HepG2 (cell line): ENCODE results near the gene ZNF563. TPM values are rescaled to one million over a fixed set of nuclear protein-coding genes. Genes with fewer than 3 reads are reported as not detected.

ENCODE experiments used
- ARID2 ChIP-seq: sonication (generic); formaldehyde crosslinking; IDR thresholded peaks from 2 replicates; pipeline ENCODE4 v1.8.1; 2022; ENCODE audit warnings: mild to moderate bottlenecking, missing genetic modification reagents, borderline replicate concordance
- ELK4 ChIP-seq: sonication (generic); formaldehyde crosslinking; IDR thresholded peaks from 2 replicates; pipeline ENCODE4 v1.9.0; 2021; ENCODE audit warnings: missing genetic modification reagents, borderline replicate concordance
- ETV6 ChIP-seq: sonication (generic); formaldehyde crosslinking; conservative IDR thresholded peaks from 2 replicates; pipeline ENCODE4 v1.4.0; 2020; ENCODE audit warnings: missing genetic modification reagents
- HDAC6 ChIP-seq: fragments of 200-600 bp; sonication (generic); IDR thresholded peaks from 2 replicates; pipeline ENCODE4 v1.7.0; 2017; ENCODE audit warnings: mild to moderate bottlenecking, antibody characterized with exemption, low read length, low read depth
- HMGXB3 ChIP-seq: sonication (generic); formaldehyde crosslinking; IDR thresholded peaks from 2 replicates; pipeline ENCODE4 v1.4.0; 2020; ENCODE audit warnings: missing genetic modification reagents, borderline replicate concordance
- HNF1A ChIP-seq, 2 experiments: sonication (generic) in 1 of 2; formaldehyde crosslinking in 1 of 2; IDR thresholded peaks; 2 replicates each; pipeline versions ENCODE4 v1.4.0 to v1.6.1; 2016 to 2020; ENCODE audit warnings: borderline replicate concordance in 1 of 2, low read depth in 1 of 2, mild to moderate bottlenecking in 1 of 2, missing genetic modification reagents in 1 of 2
- KMT2A ChIP-seq: sonication (generic); formaldehyde crosslinking; IDR thresholded peaks from 2 replicates; pipeline ENCODE4 v1.4.0; 2020; ENCODE audit warnings: missing genetic modification reagents
- NCOA1 ChIP-seq: sonication (generic); formaldehyde crosslinking; IDR thresholded peaks from 2 replicates; pipeline ENCODE4 v1.9.0; 2021; ENCODE audit warnings: missing genetic modification reagents
- PAWR ChIP-seq: sonication (generic); formaldehyde crosslinking; IDR thresholded peaks from 2 replicates; pipeline ENCODE4 v1.4.0; 2020; ENCODE audit warnings: missing genetic modification reagents, mild to moderate bottlenecking, borderline replicate concordance
- SUZ12 ChIP-seq: fragments of 150-350 bp; IDR thresholded peaks from 2 replicates; pipeline ENCODE4 v1.6.1; 2014; ENCODE audit warnings: low read depth, low read length
- TBX2 ChIP-seq: sonication (generic); formaldehyde crosslinking; IDR thresholded peaks from 2 replicates; pipeline ENCODE4 v1.5.0; 2020; ENCODE audit warnings: missing genetic modification reagents, mild to moderate bottlenecking, borderline replicate concordance
- TMF1 ChIP-seq: sonication (generic); formaldehyde crosslinking; IDR thresholded peaks from 2 replicates; pipeline ENCODE4 v1.8.1; 2022; ENCODE audit warnings: low read depth, missing genetic modification reagents
- ZBTB20 ChIP-seq: sonication (generic); formaldehyde crosslinking; IDR thresholded peaks from 2 replicates; pipeline ENCODE4 v1.8.1; 2023; ENCODE audit warnings: missing genetic modification reagents, low read depth, mild to moderate bottlenecking, borderline replicate concordance
- ZNF317 ChIP-seq: sonication (generic); formaldehyde crosslinking; IDR thresholded peaks from 2 replicates; pipeline ENCODE4 v1.5.0; 2020; ENCODE audit warnings: mild to moderate bottlenecking, missing genetic modification reagents
- polyA plus RNA-seq, 8 experiments: library from polyadenylated mRNA; depleted of rRNA in 3 of 8; stranded (reverse) in 7 of 8; unstranded in 1 of 8; fragments of >200 nt; fragmentation: Illumina TruSeq in 4 of 8; extraction: Trizol in 4 of 8; gene quantifications; 2 replicates each; pipeline versions ENCODE4 v1.2.1 to v1.2.3, GENCODE V29; 2011 to 2016; ENCODE audit warnings: low read depth in 4 of 8, missing spikeins in 1 of 8, mixed read lengths in 1 of 8; ENCODE audit not compliant: insufficient read depth in 1 of 8
- total RNA-seq, 5 experiments: library from RNA; depleted of rRNA; stranded (reverse); fragments of >200 nt; fragmentation: Illumina TruSeq; extraction: Trizol; gene quantifications; 2 replicates each; pipeline ENCODE4 v1.2.3, GENCODE V29; 2016; ENCODE audit warnings: low read depth in 1 of 5

The ZNF563 gene
- total and polyA plus RNA-seq, 2 of the 13 experiments (the other 11 are each of a cell fraction or from before 2014, with no cell fraction given): 7.5 to 19.5 TPM

- no peak for TF ChIP-seq HMGXB3 (CRISPR knock-in tag)
- peak; percentile 9 for TF ChIP-seq KMT2A (CRISPR knock-in tag)
- no peak for TF ChIP-seq PAWR (CRISPR knock-in tag)
- TF ChIP-seq NCOA1: no peak
- no peak for TF ChIP-seq TMF1 (CRISPR knock-in tag)
- no peak for TF ChIP-seq SUZ12
- TF ChIP-seq ARID2 (CRISPR knock-in tag): no peak
- no peak for TF ChIP-seq HNF1A (IDR thresholded peaks at IDR 0.05; ENCODE audit: low read depth)
- TF ChIP-seq HNF1A (CRISPR knock-in tag; IDR thresholded peaks at IDR 0.05; ENCODE audit: borderline replicate concordance): no peak
- TF ChIP-seq ZNF317 (CRISPR knock-in tag): no peak
- TF ChIP-seq ZBTB20 (CRISPR knock-in tag): no peak
- TF ChIP-seq HDAC6: no peak
- TF ChIP-seq ELK4 (CRISPR knock-in tag): no peak
- TF ChIP-seq ETV6 (CRISPR knock-in tag): no peak
- 0 out of 2 replicates have a peak, but pooled peaks have one; percentile 10 for TF ChIP-seq TBX2 (CRISPR knock-in tag)
Measured at GRCh38 chr19:12364391-12365235, 31.2 kb upstream of the ZNF563 start (continued).
